Right lobe of liver (tissue), 6 donors: ENCODE results near the gene MAP4K2. TPM values are rescaled to one million over a fixed set of nuclear protein-coding genes. Genes with fewer than 3 reads are reported as not detected.

Experiments used
- ATAC-seq, 4 donors: fragments of 200-7000 bp; cut with Tn5 transposase; one replicate each; pipeline ENCODE4 v1.9.1; 2020; ENCODE audit warnings: mild to moderate bottlenecking in 4 of 4, moderate library complexity in 4 of 4
- DNase-seq, 3 donors: peaks; one replicate each; pipeline ENCODE4 v3.0.0-alpha.2; 2020
- H3K27ac ChIP-seq, 3 donors: fragments of 200-600 bp; one replicate each; pipeline ENCODE4 v1.8.0; 2022
- H3K27me3 ChIP-seq, 2 donors: fragments of 200-600 bp; one replicate each; pipeline ENCODE4 v1.8.0; 2022
- H3K36me3 ChIP-seq, 4 donors: fragments of 200-600 bp; sonication (generic) in 1 of 4; one replicate each; pipeline versions ENCODE4 v1.5.1 to v1.8.0; 2017 to 2022; ENCODE audit warnings: control low read depth in 1 of 4
- H3K4me1 ChIP-seq, 4 donors: fragments of 200-600 bp; sonication (generic) in 1 of 4; one replicate each; pipeline versions ENCODE4 v1.5.1 to v1.8.0; 2017 to 2022; ENCODE audit warnings: control low read depth in 1 of 4
- H3K4me3 ChIP-seq, 3 donors: fragments of 200-600 bp; one replicate each; pipeline ENCODE4 v1.8.0; 2022
- H3K9me3 ChIP-seq, 4 donors: fragments of 200-600 bp; sonication (generic) in 1 of 4; one replicate each; pipeline versions ENCODE4 v1.5.1 to v1.8.0; 2017 to 2022; ENCODE audit warnings: control low read depth in 1 of 4
- CTCF ChIP-seq, 4 donors: fragments of 200-600 bp in 3 of 4; fragments of 450-650 bp in 1 of 4; IDR thresholded peaks; one replicate each; pipeline versions ENCODE4 v1.5.1 to v1.8.0; 2016 to 2022; ENCODE audit warnings: antibody characterized with exemption in 4 of 4, mild to moderate bottlenecking in 2 of 4
- POLR2A ChIP-seq: fragments of 450-650 bp; IDR thresholded peaks from one replicate; pipeline ENCODE4 v1.6.1; 2017; ENCODE audit warnings: antibody characterized with exemption, mild to moderate bottlenecking
- WGBS: methylation state at CpG from one replicate; pipeline ENCODE4 v1.1.6; 2018; ENCODE audit warnings: low coverage, low lambda C conversion rate; ENCODE audit not compliant: insufficient coverage; ENCODE audit errors: missing lambda C conversion rate; 5-methylcytosine and 5-hydroxymethylcytosine counted together
- intact Hi-C, 2 donors: fragments of 100-400 bp; cut with DNase I; formaldehyde crosslinking; loops; one replicate each; pipeline versions ENCODE4 v1.11.2 to v1.14.1; 2022
- total RNA-seq, 6 experiments: library from RNA; depleted of rRNA in 2 of 6; stranded (reverse); fragments of >200 nt in 2 of 6; fragmentation: NEBNext Ultra II Directional in 3 of 6; extraction: Animal tissue kit (Norgen Biotek cat#: 25700) in 3 of 6; gene quantifications; one replicate each; pipeline versions ENCODE4 v1.1.0 to v1.2.4, GENCODE V29; 2016 to 2023
- donor health status: DM: no; HTN: yes; CAD: no.
- donor health status: DM: no; HTN: no; CAD: no.
- donor health status: DM: no; HTN: no; CAD: no.
- donor health status: DM: no; HTN: yes; CAD: no.
- donor health status: DM: no; HTN: yes; CAD: no.

Gene MAP4K2
- total RNA-seq, 6 experiments from 2014 or later, result 3.4 to 14.7 (median 4.8) TPM

GRCh38 chr11:64744544-64745188, 58.3 kb downstream of the MAP4K2 start:
- no peak for TF ChIP-seq POLR2A
- no peak for TF ChIP-seq CTCF (IDR thresholded peaks at IDR 0.05)
- Histone ChIP-seq H3K9me3 (no peaks in the 10 kb centered on the region), H3K36me3 (no peaks in the 10 kb centered on the region), H3K27ac (peak overlapping the region in 2 of 3 donors; percentile 66 to 76), H3K4me3 (peak overlapping the region; percentile 46 to 59 (median 53)), H3K4me1 (peaks cover 0 to 23% (median 5%) of the 10 kb centered on the region in 4 donors), H3K27me3 (peaks cover 0 to 5% of the 10 kb centered on the region in 2 donors)
- no peak for ATAC-seq
- 0% methylated on average over 7 of the region's 89 CpGs for WGBS
- intact Hi-C loops, result no loop called here
- DNase-seq, result peak in 1 of 3 donors; percentile 38

GRCh38 chr11:64743591-64744543, 59.1 kb downstream of the MAP4K2 start, which contains the start of gene RASGRP2:
Gene RASGRP2 (minus strand): TSS chr11:64744142. CDS start chr11:64742866, 1,276 bp downstream.
- peak; percentile 43 to 58 (median 50) for ATAC-seq

GRCh38 chr11:64742889-64743590, 60.0 kb downstream of the MAP4K2 start:
- TF ChIP-seq CTCF (IDR thresholded peaks at IDR 0.05) (peak; percentile 88 to 97 (median 94)), POLR2A (no peak)
- intact Hi-C loops, result no loop called here
- peak; percentile 84 to 87 (median 86) for DNase-seq
- ATAC-seq, result peak; percentile 77 to 85 (median 79)
- H3K36me3 ChIP-seq, result no peaks in the 10 kb centered on the region
- H3K27ac ChIP-seq, result peak overlapping the region; percentile 60 to 76 (median 66)
- peak overlapping the region; percentile 46 to 59 (median 53) for H3K4me3 ChIP-seq
- peaks cover 0 to 5% of the 10 kb centered on the region in 2 donors for H3K27me3 ChIP-seq
- peaks cover 0 to 23% (median 5%) of the 10 kb centered on the region in 4 donors for H3K4me1 ChIP-seq
- WGBS, result 0% methylated on average over 5 of the region's 58 CpGs
- H3K9me3 ChIP-seq, result no peaks in the 10 kb centered on the region

More at GRCh38 chr11:64743591-64744543, 59.1 kb downstream of the MAP4K2 start, which contains the start of gene RASGRP2:
- DNase-seq, result peak; percentile 82 to 88 (median 84)
- Histone ChIP-seq H3K4me3 (peak within 1 kb of the TSS; percentile 46 to 59 (median 53)), H3K27me3 (peaks cover 0 to 5% of the 10 kb centered on the region in 2 donors), H3K9me3 (no peaks in the 10 kb centered on the region), H3K4me1 (peaks cover 0 to 23% (median 5%) of the 10 kb centered on the region in 4 donors), H3K36me3 (no peaks in the 10 kb centered on the region), H3K27ac (peak within 1 kb of the TSS; percentile 60 to 76 (median 66))
- intact Hi-C loops, result no loop called here
- peak; percentile 9 for TF ChIP-seq POLR2A
- TF ChIP-seq CTCF (IDR thresholded peaks at IDR 0.05), result peak; percentile 47 to 61 (median 60)
- WGBS, result 9% methylated on average over 9 of the region's 57 CpGs
